ENCODE measurements around the gene FBXO11.

DNA sequence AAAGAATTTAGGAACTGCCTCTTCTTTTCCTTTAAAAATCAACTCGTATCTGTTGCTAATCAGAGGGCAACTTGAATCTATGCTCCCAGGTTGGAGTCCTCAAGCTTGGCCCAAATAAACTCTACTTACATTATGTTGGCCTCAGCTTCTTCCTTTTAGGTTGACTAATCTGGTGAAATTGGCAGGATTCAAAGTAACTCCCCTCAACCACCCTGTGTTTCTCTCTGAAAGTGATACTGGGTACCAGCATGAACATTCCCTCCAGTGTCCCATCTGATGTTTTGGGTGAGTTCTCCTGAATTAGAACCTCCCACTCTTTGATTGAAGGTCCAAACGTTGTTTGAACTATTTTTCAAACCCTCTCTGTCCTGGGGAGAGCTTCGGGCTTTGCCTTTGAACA lies 164.7 kb downstream of the FBXO11 start:
- TF ChIP-seq, protein P1, sequence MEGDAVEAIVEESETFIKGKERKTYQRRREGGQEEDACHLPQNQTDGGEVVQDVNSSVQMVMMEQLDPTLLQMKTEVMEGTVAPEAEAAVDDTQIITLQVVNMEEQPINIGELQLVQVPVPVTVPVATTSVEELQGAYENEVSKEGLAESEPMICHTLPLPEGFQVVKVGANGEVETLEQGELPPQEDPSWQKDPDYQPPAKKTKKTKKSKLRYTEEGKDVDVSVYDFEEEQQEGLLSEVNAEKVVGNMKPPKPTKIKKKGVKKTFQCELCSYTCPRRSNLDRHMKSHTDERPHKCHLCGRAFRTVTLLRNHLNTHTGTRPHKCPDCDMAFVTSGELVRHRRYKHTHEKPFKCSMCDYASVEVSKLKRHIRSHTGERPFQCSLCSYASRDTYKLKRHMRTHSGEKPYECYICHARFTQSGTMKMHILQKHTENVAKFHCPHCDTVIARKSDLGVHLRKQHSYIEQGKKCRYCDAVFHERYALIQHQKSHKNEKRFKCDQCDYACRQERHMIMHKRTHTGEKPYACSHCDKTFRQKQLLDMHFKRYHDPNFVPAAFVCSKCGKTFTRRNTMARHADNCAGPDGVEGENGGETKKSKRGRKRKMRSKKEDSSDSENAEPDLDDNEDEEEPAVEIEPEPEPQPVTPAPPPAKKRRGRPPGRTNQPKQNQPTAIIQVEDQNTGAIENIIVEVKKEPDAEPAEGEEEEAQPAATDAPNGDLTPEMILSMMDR (IDR thresholded peaks at IDR 0.05): no peak
- TF ChIP-seq POLR2AphosphoS5 (IDR thresholded peaks at IDR 0.05): no peak
